ENCODE data around the gene PHTF1.

PHTF1 gene

DNA sequence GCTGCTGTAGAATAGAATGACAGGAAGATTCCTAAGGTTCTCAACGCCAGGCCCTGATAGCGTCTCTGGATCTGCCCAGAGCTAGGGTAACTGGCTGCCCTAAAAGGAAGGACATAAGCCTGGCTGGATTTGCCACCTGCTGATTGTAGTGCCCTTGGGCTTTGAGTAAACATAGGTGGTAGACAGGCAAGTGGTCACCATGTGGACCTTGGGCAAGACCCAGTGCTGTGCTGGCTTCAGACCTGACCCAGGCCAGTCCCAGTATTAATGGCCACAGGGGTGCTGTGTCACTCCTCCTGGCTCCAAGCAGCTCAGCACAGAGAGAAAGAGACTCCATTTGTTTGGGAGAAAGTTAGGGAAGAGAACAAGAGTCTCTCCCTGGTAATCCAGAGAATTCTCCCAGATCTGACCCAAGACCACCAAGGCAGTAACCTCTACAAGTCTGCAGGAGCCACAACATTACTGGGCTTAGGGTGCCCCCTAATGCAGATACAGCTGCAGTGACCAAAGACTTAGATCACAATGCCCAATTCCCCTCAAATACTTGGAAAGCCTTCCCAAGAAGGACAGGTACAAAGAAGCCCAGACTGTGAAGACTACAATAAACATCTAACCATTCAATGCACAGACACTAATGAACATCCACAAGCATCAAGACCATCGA is 44.5 kb downstream of the PHTF1 start:
- no peaks in the 10 kb centered on the region for H3K27me3 ChIP-seq (ENCODE audit: control insufficient read depth, insufficient read depth, low read length)
- no peaks in the 10 kb centered on the region for H3K9me3 ChIP-seq (ENCODE audit: control insufficient read depth, low read length)
- no peaks in the 10 kb centered on the region for H3K4me1 ChIP-seq
- no peak overlapping the region for H2AFZ ChIP-seq
- H3K9ac ChIP-seq, result no peak overlapping the region
- H3K4me2 ChIP-seq (ENCODE audit: low read length), result no peak overlapping the region
- H3K79me2 ChIP-seq, result no peaks in the 10 kb centered on the region
- H3K27ac ChIP-seq, result no peak overlapping the region
- H3K4me3 ChIP-seq (ENCODE audit: low read depth, low read length), result no peak overlapping the region
- H3K36me3 ChIP-seq (ENCODE audit: control insufficient read depth, insufficient read depth, low read length), result no peaks in the 10 kb centered on the region
- TF ChIP-seq, protein P1, sequence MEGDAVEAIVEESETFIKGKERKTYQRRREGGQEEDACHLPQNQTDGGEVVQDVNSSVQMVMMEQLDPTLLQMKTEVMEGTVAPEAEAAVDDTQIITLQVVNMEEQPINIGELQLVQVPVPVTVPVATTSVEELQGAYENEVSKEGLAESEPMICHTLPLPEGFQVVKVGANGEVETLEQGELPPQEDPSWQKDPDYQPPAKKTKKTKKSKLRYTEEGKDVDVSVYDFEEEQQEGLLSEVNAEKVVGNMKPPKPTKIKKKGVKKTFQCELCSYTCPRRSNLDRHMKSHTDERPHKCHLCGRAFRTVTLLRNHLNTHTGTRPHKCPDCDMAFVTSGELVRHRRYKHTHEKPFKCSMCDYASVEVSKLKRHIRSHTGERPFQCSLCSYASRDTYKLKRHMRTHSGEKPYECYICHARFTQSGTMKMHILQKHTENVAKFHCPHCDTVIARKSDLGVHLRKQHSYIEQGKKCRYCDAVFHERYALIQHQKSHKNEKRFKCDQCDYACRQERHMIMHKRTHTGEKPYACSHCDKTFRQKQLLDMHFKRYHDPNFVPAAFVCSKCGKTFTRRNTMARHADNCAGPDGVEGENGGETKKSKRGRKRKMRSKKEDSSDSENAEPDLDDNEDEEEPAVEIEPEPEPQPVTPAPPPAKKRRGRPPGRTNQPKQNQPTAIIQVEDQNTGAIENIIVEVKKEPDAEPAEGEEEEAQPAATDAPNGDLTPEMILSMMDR (IDR thresholded peaks at IDR 0.05), result no peak

- no peaks in the 10 kb centered on the region for H3K36me3 ChIP-seq (ENCODE audit: control insufficient read depth, insufficient read depth, low read length)
Measured at GRCh38 chr1:113701429-113701828, 57.9 kb downstream of the PHTF1 start.

DNA sequence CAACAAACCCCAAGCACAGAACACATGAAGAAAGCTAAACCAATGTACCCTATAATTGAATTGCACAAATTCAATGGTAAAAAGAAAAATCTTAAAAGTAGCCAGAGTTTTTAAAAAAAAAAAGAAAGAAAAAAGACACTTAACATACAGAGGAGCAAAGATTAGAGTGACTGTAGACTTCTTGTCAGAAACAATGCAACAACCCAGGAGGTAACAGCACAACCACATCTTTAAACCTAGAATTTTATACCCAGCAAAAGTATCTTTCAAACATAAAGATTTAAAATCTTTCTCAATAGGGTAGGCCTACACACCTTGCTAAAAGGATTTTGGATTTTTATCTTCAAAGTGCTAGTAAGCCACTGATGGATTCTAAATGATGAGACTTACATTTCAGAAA is 64.4 kb downstream of the PHTF1 start:
- Histone ChIP-seq H3K79me2 (no peaks in the 10 kb centered on the region), H3K9ac (no peak overlapping the region), H3K9me3 (ENCODE audit: control insufficient read depth, low read length) (peaks cover 3% of the 10 kb centered on the region), H3K27ac (no peak overlapping the region), H2AFZ (no peak overlapping the region), H3K27me3 (ENCODE audit: control insufficient read depth, insufficient read depth, low read length) (no peaks in the 10 kb centered on the region), H3K4me3 (ENCODE audit: low read depth, low read length) (no peak overlapping the region), H3K4me1 (no peaks in the 10 kb centered on the region), H3K4me2 (ENCODE audit: low read length) (no peak overlapping the region), H3K36me3 (ENCODE audit: control insufficient read depth, insufficient read depth, low read length) (no peaks in the 10 kb centered on the region)
- TF ChIP-seq, protein P1 (IDR thresholded peaks at IDR 0.05), result no peak

More at GRCh38 chr1:113701429-113701828, 57.9 kb downstream of the PHTF1 start:
- TF ChIP-seq, protein P1 (IDR thresholded peaks at IDR 0.05), result no peak
- Histone ChIP-seq H3K4me2 (ENCODE audit: low read length) (no peak overlapping the region), H3K27me3 (ENCODE audit: control insufficient read depth, insufficient read depth, low read length) (no peaks in the 10 kb centered on the region), H3K9me3 (ENCODE audit: control insufficient read depth, low read length) (no peaks in the 10 kb centered on the region), H2AFZ (no peak overlapping the region), H3K4me1 (no peaks in the 10 kb centered on the region), H3K27ac (no peak overlapping the region), H3K9ac (no peak overlapping the region), H3K4me3 (ENCODE audit: low read depth, low read length) (no peak overlapping the region), H3K79me2 (no peaks in the 10 kb centered on the region)

DNA sequence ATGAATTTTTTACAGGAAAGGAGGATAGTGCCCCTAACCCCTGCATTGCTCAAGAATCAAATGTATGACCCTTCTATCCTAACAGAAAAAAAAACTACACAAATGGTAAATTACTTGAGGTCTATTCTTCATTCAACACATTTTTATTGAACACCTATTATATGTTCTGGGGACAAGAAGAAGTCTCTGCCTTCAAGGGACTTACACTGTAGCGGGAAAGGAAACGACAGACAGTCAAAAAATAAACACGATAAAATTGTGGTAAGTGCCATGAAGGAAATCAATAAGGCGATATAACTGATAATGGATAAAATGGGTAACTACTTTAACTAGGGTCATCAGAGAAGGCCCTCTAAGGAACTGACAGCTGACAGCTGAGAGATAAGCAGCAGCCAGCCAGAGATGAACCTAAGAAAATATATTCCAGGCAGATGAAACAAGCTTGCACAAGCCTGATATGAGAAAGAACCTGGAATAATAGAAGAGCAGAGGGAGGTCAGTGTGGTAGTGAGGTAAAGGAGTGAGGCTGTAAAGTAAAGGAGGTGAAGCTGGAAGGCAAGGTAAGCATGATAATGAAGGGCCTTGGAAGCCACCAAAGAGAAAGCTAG is 66.4 kb downstream of the PHTF1 start:
- Histone ChIP-seq H2AFZ (no peak overlapping the region), H3K27me3 (ENCODE audit: control insufficient read depth, insufficient read depth, low read length) (no peaks in the 10 kb centered on the region), H3K79me2 (no peaks in the 10 kb centered on the region), H3K27ac (no peak overlapping the region), H3K9me3 (ENCODE audit: control insufficient read depth, low read length) (peaks cover 3% of the 10 kb centered on the region), H3K4me3 (ENCODE audit: low read depth, low read length) (no peak overlapping the region), H3K9ac (no peak overlapping the region), H3K36me3 (ENCODE audit: control insufficient read depth, insufficient read depth, low read length) (no peaks in the 10 kb centered on the region), H3K4me1 (no peaks in the 10 kb centered on the region), H3K4me2 (ENCODE audit: low read length) (no peak overlapping the region)
- TF ChIP-seq, protein P1 (IDR thresholded peaks at IDR 0.05), result no peak

- H3K27me3 ChIP-seq (ENCODE audit: control insufficient read depth, insufficient read depth, low read length), result no peaks in the 10 kb centered on the region
- no peaks in the 10 kb centered on the region for H3K36me3 ChIP-seq (ENCODE audit: control insufficient read depth, insufficient read depth, low read length)
- H3K27ac ChIP-seq, result no peak overlapping the region
- TF ChIP-seq, protein P1 (IDR thresholded peaks at IDR 0.05), result no peak
- H3K79me2 ChIP-seq, result no peaks in the 10 kb centered on the region
- no peak overlapping the region for H3K4me2 ChIP-seq (ENCODE audit: low read length)
- peaks cover 3% of the 10 kb centered on the region for H3K9me3 ChIP-seq (ENCODE audit: control insufficient read depth, low read length)
- H3K9ac ChIP-seq, result no peak overlapping the region
- no peaks in the 10 kb centered on the region for H3K4me1 ChIP-seq
- no peak overlapping the region for H3K4me3 ChIP-seq (ENCODE audit: low read depth, low read length)
- no peak overlapping the region for H2AFZ ChIP-seq
Measured at GRCh38 chr1:113692342-113692741, 66.9 kb downstream of the PHTF1 start.
